ENCODE data around the gene CCDC82. TPM values are rescaled to one million over a fixed set of nuclear protein-coding genes. Genes with fewer than 3 reads are reported as not detected.
A peak's percentile ranks its signal among the peaks of the same experiment; 100 is the strongest.

CCDC82 gene
- total RNA-seq, 1 donor from 2014 or later, result 25.6 TPM

- H3K36me3 Mint-ChIP-seq, result no peaks in the 10 kb centered on the region
- H3K27ac Mint-ChIP-seq, result peak overlapping the region; percentile 99
- TF ChIP-seq, protein P1, sequence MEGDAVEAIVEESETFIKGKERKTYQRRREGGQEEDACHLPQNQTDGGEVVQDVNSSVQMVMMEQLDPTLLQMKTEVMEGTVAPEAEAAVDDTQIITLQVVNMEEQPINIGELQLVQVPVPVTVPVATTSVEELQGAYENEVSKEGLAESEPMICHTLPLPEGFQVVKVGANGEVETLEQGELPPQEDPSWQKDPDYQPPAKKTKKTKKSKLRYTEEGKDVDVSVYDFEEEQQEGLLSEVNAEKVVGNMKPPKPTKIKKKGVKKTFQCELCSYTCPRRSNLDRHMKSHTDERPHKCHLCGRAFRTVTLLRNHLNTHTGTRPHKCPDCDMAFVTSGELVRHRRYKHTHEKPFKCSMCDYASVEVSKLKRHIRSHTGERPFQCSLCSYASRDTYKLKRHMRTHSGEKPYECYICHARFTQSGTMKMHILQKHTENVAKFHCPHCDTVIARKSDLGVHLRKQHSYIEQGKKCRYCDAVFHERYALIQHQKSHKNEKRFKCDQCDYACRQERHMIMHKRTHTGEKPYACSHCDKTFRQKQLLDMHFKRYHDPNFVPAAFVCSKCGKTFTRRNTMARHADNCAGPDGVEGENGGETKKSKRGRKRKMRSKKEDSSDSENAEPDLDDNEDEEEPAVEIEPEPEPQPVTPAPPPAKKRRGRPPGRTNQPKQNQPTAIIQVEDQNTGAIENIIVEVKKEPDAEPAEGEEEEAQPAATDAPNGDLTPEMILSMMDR (IDR thresholded peaks at IDR 0.05; ENCODE audit: unreplicated experiment), result no peak
- no peak for DNase-seq (ENCODE audit: low spot score in 2 of 2, unreplicated experiment in 2 of 2)
- peaks cover 82% of the 10 kb centered on the region for H3K4me1 Mint-ChIP-seq
- H3K27me3 Mint-ChIP-seq (ENCODE audit: low read depth), result no peaks in the 10 kb centered on the region
- peak overlapping the region; percentile 46 for H3K4me3 Mint-ChIP-seq
- H3K9me3 Mint-ChIP-seq, result no peaks in the 10 kb centered on the region
Observed at GRCh38 chr11:96306600-96306932, 83.1 kb downstream of the CCDC82 start.

- Mint-ChIP-seq H3K4me1 (peaks cover 77% of the 10 kb centered on the region), H3K9me3 (no peaks in the 10 kb centered on the region), H3K27me3 (ENCODE audit: low read depth) (no peaks in the 10 kb centered on the region), H3K27ac (peak overlapping the region; percentile 99), H3K36me3 (no peaks in the 10 kb centered on the region), H3K4me3 (no peak overlapping the region)
- no peak for DNase-seq (ENCODE audit: low spot score in 2 of 2, unreplicated experiment in 2 of 2)
- TF ChIP-seq, protein P1 (IDR thresholded peaks at IDR 0.05; ENCODE audit: unreplicated experiment), result no peak
Observed at GRCh38 chr11:96306071-96306470, 83.6 kb downstream of the CCDC82 start.

- Mint-ChIP-seq H3K27me3 (ENCODE audit: low read depth) (no peaks in the 10 kb centered on the region), H3K9me3 (no peaks in the 10 kb centered on the region), H3K4me3 (no peak overlapping the region), H3K27ac (peak overlapping the region; percentile 78), H3K4me1 (peaks cover 63% of the 10 kb centered on the region), H3K36me3 (no peaks in the 10 kb centered on the region)
- DNase-seq (ENCODE audit: low spot score in 2 of 2, unreplicated experiment in 2 of 2), result no peak
- TF ChIP-seq, protein P1 (IDR thresholded peaks at IDR 0.05; ENCODE audit: unreplicated experiment), result no peak
Observed at GRCh38 chr11:96303980-96304379, 85.7 kb downstream of the CCDC82 start.

GRCh38 chr11:96303064-96303463 lies 86.6 kb downstream of the CCDC82 start:
- peaks cover 55% of the 10 kb centered on the region for H3K4me1 Mint-ChIP-seq
- peak overlapping the region; percentile 35 for H3K27ac Mint-ChIP-seq
- DNase-seq (ENCODE audit: low spot score in 2 of 2, unreplicated experiment in 2 of 2), result no peak
- TF ChIP-seq, protein P1 (IDR thresholded peaks at IDR 0.05; ENCODE audit: unreplicated experiment), result no peak
- no peaks in the 10 kb centered on the region for H3K9me3 Mint-ChIP-seq
- H3K36me3 Mint-ChIP-seq, result no peaks in the 10 kb centered on the region
- H3K4me3 Mint-ChIP-seq, result no peak overlapping the region
- H3K27me3 Mint-ChIP-seq (ENCODE audit: low read depth), result no peaks in the 10 kb centered on the region

Small RNA genes lying within 50 kb of the gene (microRNA-seq; reads per million reads assigned to microRNA genes)
- gene MIR1260B, result 0.88 reads per million

Other genes starting within 250 kb of the CCDC82 start
- 36.4 to 38.4 TPM (median 38.3 TPM) in 3 replicates for gene MAML2, start 46.7 kb downstream of the CCDC82 start, total RNA-seq
- 12.2 to 12.9 TPM (median 12.7 TPM) in 3 replicates for gene JRKL, start 101 bp upstream of the CCDC82 start, total RNA-seq